Glomerular visceral epithelial cell (primary cell): Measurements from ENCODE around the gene CEACAM16.
"Not testable (repeated sequence)": the region's sequence is repeated elsewhere in the genome, so short reads cannot be mapped to it uniquely, and the experiment has no call there.

Experiments used
- DNase-seq: peaks from one replicate; pipeline ENCODE4 v3.0.0-alpha.2; 2016; ENCODE audit errors: extremely low spot score

Gene CEACAM16

DNA sequence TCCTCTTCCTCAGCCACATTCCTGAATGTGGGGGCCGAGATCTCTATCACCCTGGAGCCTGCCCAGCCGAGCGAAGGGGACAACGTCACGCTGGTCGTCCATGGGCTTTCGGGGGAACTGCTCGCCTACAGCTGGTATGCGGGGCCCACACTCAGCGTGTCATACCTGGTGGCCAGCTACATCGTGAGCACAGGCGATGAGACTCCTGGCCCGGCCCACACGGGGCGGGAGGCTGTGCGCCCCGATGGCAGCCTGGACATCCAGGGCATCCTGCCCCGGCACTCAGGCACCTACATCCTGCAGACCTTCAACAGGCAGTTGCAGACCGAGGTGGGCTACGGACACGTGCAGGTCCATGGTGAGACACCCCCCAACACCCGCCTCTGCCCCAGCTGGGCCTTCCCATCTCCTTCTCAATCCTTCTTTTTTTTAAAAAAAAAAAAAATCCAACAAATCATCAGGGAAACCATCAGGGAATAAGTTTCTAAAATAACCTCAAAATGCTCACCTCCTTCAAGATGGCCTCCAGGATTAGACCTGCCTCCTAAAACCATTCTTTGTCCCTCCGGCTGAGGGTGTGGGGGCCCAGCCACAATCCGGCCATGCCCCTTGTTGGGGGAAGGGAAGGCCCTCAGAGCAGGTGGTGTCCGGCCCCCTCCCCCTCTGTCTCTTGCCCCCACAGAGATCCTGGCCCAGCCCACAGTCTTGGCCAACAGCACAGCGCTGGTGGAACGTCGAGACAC lies 4.6 kb downstream of the CEACAM16 start:
- no peak for DNase-seq

DNA sequence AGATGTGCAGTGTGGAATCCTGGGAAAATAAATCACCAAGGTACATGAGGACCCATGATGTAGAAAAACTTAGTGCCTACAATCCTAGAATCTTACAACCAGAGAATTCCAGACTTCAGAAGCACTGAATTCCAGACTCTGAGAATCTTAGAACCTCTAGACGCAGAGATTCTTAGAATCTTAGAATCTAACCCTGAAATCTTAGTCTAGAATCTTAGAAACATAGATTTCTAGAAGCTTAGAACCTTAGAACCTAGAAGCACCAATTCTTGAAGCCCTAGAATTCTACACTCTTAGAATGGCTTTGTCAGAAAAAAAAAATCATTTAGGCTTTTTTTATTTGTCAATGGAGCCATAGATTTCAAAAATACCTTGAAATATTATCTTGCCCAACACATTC lies 6.0 kb downstream of the CEACAM16 start:
- DNase-seq: no peak

- DNase-seq: no peak
Measured at GRCh38 chr19:44705502-44706010, 6.6 kb downstream of the CEACAM16 start.

DNA sequence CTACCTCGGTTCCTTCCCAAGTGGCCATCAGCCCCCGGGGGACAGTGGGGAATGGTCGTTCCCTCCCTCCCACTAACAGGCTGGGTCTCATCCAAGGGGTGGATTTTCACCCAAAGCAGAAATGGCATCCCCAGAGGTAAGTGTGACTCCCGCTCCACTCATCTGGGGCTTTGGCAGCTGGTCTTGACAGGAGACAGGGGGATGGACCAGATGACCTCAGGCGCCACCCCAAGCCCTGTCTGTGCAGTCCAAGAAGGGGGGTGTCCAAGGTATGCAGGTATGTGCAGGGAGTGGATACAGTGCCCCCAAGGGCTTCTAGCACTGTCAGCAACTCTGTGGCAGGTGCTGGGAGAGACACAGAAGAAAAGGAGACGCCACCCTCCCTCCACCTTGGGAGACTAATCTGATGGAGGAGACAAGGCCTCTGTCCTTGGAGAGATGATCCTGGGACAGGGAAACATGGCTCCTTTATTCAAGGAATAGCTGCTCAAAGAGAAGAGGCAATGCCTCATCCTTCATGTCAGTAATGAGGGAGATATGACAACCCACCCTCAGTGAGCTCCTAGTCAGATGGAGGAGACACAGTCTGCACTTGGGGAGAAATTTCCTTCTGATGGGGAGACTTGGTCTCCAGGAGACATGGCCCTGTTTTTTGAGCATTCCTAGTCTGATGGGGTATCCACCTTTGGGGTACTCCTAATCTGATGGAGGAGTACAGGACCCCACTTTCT lies 7.7 kb downstream of the CEACAM16 start:
- no peak for DNase-seq

DNA sequence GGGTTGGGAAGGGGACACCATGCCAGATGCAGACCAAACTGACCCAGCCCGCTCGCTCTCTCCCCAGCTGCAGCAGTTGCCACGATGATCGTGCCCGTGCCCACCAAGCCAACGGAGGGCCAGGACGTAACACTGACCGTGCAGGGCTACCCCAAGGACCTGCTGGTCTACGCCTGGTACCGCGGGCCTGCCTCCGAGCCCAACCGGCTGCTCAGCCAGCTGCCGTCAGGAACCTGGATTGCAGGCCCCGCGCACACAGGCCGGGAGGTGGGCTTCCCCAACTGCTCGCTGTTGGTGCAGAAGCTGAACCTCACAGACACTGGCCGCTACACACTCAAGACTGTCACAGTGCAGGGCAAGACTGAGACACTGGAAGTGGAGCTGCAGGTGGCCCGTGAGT lies 8.8 kb downstream of the CEACAM16 start:
- DNase-seq: no peak

DNA sequence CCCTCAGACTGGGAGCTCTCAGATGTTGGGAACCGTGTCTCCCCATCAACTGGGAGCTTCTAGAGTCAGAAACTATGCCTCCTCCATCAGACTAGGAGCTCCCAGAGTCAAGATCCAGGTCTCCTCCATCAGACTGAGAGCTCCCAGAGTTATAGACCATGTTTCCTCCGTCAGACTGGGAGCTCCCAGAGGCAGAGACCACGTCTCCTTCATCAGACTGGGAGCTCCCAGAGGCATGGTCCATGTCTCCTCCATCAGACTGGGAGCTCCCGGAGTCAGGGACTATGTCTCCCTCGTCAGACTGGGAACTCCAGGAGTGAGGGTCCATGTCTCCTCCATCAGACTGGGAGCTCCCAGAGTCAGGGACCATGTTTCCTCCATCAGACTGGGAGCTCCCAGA lies 10.0 kb downstream of the CEACAM16 start:
- no peak for DNase-seq

- DNase-seq: not testable (repeated sequence)
Measured at GRCh38 chr19:44709434-44710266, 10.7 kb downstream of the CEACAM16 start.

- DNase-seq: no peak
Measured at GRCh38 chr19:44710483-44710882, 11.5 kb downstream of the CEACAM16 start.

DNA sequence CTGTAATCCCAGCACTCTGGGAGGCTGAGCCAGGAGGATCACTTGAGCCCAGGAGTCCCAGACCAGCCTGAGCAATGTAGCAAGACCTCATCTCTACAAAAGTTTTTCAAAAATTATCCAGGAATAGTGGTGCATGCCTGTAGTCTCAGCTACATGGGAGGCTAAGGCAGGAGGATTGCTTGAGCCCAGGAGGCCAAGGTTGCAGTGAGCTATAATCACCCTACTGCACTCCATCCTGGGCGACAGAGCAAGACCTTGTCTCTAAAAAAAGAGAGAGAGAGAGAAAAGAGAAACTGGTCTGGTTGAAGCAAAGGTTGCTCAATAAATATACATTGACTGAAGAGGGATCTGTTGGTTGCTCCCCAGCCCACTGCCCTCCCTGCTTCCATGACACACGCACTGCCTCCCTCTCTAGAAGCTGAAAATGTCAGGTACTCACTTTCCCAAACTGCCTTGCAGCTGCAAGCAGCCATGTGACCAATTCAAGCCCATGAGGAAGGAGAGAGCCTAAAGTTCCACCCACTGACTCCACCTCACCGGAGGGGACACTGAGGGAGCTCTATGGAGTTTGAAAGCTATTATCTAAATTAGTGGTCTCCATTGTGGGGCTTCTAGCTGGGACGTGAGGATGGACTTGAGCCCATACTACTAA lies 14.0 kb downstream of the CEACAM16 start:
- DNase-seq: no peak

GRCh38 chr19:44714597-44715169 lies 15.7 kb downstream of the CEACAM16 start:
- DNase-seq: no peak

DNA sequence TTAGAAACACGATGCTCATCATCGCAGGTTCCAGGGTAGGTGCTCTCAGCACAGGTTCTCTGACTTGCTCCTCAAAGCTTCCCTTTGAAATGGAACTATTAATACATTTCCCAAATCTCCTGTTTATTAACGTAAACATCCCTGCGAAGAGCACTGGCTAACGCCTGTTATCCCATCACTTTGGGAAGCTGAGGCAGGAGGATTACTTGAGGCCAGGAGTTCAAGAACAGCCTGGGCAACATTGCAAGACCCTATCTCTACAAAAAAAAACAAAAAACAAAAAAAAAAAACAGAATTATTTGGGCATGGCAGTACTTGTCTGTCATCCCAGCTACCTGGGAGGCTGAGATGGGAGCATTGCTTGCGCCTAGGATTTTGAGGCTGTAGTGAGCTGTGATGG lies 18.7 kb downstream of the CEACAM16 start:
- DNase-seq: no peak

DNA sequence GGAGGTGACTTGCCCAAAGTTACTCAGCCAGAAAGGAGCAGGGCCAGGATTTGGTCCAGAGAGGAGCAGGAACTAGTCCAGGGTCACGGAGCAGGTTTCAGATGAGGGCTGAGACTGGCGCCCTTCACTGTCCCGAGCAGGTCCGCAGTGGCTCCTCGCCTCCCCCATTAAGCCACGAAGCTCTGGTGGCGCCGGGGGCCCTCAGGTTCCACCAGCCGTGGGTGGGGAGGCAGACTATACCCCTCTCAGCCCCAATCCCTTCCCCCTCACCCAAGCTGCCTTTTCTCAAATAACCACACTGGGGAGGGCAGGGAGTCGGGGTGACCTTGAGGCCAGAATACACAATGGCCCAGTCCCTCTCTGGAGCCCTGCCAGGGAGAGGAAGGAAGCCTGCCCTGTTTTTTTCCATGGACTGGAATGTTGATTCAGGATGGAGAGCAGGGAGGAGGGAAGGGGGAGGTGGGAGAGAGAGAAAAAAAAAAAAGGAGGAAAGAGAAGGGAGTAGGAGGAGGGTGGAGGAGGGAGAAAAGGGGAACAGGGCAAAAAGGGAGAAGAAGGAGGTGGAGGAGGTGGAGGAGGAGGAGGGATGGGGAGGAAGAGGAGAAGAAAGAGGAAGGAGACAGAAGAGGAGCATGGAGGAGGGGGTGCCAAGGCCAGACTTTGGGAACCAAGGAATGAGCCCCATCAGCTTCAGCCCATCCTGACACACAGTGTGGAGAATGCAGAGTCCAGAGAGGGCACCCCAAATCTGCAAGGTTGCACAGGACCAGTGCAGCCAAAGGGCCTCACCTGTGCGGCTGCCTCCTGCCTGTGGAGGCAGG lies 19.7 kb downstream of the CEACAM16 start:
- DNase-seq: peak; percentile 67

DNA sequence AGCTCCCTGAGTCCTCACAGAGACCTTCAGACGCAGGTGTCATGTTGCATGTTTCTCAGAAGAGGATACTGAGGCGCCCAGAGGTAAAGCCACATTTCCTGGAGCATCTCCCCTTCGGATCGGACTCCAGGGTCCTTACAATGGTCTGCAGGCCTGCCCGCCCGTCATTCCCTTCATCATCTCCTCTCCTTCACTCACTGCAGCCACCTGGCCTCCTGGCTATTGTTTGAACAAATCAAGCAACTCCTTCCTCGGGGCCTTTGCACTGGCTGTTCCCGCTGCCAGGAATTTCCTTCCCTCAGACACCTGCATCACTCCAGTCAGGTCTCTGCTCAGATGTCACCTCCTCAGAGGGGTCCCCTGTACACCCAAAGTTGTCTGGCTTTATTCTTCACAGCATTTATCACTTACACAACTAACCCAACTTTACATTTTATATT lies 20.3 kb downstream of the CEACAM16 start:
- no peak for DNase-seq

- DNase-seq: not testable (repeated sequence)
Measured at GRCh38 chr19:44720396-44720795, 21.4 kb downstream of the CEACAM16 start.

- no peak for DNase-seq
Measured at GRCh38 chr19:44720945-44721344, 22.0 kb downstream of the CEACAM16 start.

- not testable (repeated sequence) for DNase-seq
Measured at GRCh38 chr19:44721369-44721768, 22.4 kb downstream of the CEACAM16 start.

- DNase-seq: no peak
Measured at GRCh38 chr19:44722131-44723121, 23.5 kb downstream of the CEACAM16 start.

- DNase-seq: no peak
Measured at GRCh38 chr19:44723299-44723951, 24.5 kb downstream of the CEACAM16 start.

DNA sequence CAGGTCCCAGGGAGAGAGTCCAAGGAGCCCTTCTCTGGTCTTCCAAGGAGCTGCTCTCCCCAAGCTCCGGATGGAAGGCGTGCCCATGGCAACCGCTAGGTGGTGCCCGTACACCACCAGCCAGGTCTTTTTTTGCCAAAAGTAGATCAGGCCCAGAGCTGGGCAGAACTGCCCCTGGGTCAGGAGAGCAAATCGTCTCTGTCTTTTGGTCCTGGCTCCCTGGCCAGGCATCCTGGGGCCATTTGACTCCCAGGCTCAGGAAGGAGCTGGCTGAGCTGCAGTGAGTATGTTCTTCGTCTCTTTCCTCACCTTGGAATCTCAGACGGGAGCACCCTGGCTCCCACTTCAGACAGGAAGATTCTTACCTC lies 25.0 kb downstream of the CEACAM16 start:
- peak; percentile 92 for DNase-seq
